B cell (primary cell): ENCODE measurements around the gene LRIF1. TPM values are rescaled to one million over a fixed set of nuclear protein-coding genes. Genes with fewer than 3 reads are reported as not detected.

Experiments
- ATAC-seq: fragments of 200-7000 bp; cut with Tn5 transposase; one replicate; pipeline ENCODE4 v1.10.0; 2021; ENCODE audit warnings: low read depth, mild to moderate bottlenecking, moderate number of reproducible peaks, moderate library complexity
- CTCF ChIA-PET: fragments of 350-600 bp; sonication (Branson Sonifier 250); formaldehyde crosslinking; loops from one replicate; lab custom pipeline; 2021; ENCODE audit warnings: antibody characterized with exemption, inconsistent platforms; lab: Charles Lee
- POLR2A ChIA-PET: fragments of 350-600 bp; sonication (Branson Sonifier 250); formaldehyde crosslinking; loops from one replicate; lab custom pipeline; 2021; ENCODE audit warnings: antibody characterized with exemption; lab: Charles Lee
- DNase-seq: peaks from one replicate; pipeline ENCODE4 v3.0.0; 2013
- H2AFZ ChIP-seq: 2 replicates; pipeline ENCODE4 v1.6.1; 2012; ENCODE audit warnings: mild to moderate bottlenecking, low read depth, low read length; ENCODE audit not compliant: insufficient read depth, poor library complexity, severe bottlenecking
- H3K27ac ChIP-seq, 2 donors: 1 replicate in 1 of 2; 2 replicates in 1 of 2; pipeline ENCODE4 v1.5.1; 2012 to 2013; ENCODE audit warnings: low read length in 2 of 2, mild to moderate bottlenecking in 2 of 2, moderate library complexity in 1 of 2
- H3K27me3 ChIP-seq, 4 experiments: fragments of 200-600 bp in 1 of 4; sonication (generic) in 1 of 4; replicated peaks in 1 of 4; 1 replicate in 2 of 4; 2 replicates in 2 of 4; pipeline versions ENCODE4 v1.6.1 to v1.7.0; 2013 to 2016; ENCODE audit warnings: low read length in 3 of 4, mild to moderate bottlenecking in 2 of 4, mixed read lengths in 1 of 4, moderate library complexity in 1 of 4; ENCODE audit not compliant: insufficient read depth in 4 of 4, control insufficient read depth in 3 of 4; ENCODE audit errors: control extremely low read depth in 1 of 4
- H3K36me3 ChIP-seq, 2 experiments: replicated peaks in 1 of 2; 1 replicate in 1 of 2; 2 replicates in 1 of 2; pipeline versions ENCODE4 v1.6.1 to v1.7.1; 2013; ENCODE audit warnings: low read length in 1 of 2; ENCODE audit not compliant: insufficient read depth in 2 of 2, control insufficient read depth in 1 of 2; ENCODE audit errors: control extremely low read depth in 1 of 2, extremely low read depth in 1 of 2
- H3K4me1 ChIP-seq, 2 donors: fragments of 200-600 bp in 1 of 2; sonication (generic) in 1 of 2; 1 replicate in 1 of 2; 2 replicates in 1 of 2; pipeline versions ENCODE4 v1.5.1 to v1.6.1; 2013 to 2017; ENCODE audit warnings: low read length in 2 of 2; ENCODE audit not compliant: control insufficient read depth in 2 of 2, insufficient read depth in 2 of 2
- H3K4me2 ChIP-seq: replicated peaks from 2 replicates; pipeline ENCODE3; 2012; ENCODE audit warnings: mild to moderate bottlenecking, low read depth, low read length; ENCODE audit not compliant: poor library complexity, severe bottlenecking
- H3K4me3 ChIP-seq, 5 experiments: fragments of 200-600 bp in 1 of 5; sonication (generic) in 1 of 5; 1 replicate in 3 of 5; 2 replicates in 2 of 5; pipeline versions ENCODE4 v1.5.1 to v1.7.0; 2011 to 2016; ENCODE audit warnings: low read length in 4 of 5, mild to moderate bottlenecking in 4 of 5, low read depth in 2 of 5, control low read depth in 1 of 5, moderate library complexity in 1 of 5; ENCODE audit not compliant: insufficient read depth in 1 of 5; ENCODE audit errors: control extremely low read depth in 1 of 5, extremely low read depth in 1 of 5
- H3K79me2 ChIP-seq: fragments of 200-600 bp; sonication (generic); one replicate; pipeline ENCODE4 v1.6.0; 2016; ENCODE audit warnings: low read length; ENCODE audit not compliant: control insufficient read depth, insufficient read depth
- H3K9ac ChIP-seq: fragments of 200-600 bp; sonication (generic); 2 replicates; pipeline ENCODE4 v1.6.1; 2017; ENCODE audit warnings: mild to moderate bottlenecking, low read length, moderate library complexity
- H3K9me3 ChIP-seq, 3 donors: one replicate each; pipeline versions ENCODE4 v1.6.1 to v1.7.1; 2013; ENCODE audit warnings: low read length in 2 of 3; ENCODE audit not compliant: control insufficient read depth in 2 of 3, insufficient read depth in 1 of 3; ENCODE audit errors: control extremely low read depth in 1 of 3
- H4K20me1 ChIP-seq: 2 replicates; pipeline ENCODE4 v1.6.0; 2012; ENCODE audit warnings: mild to moderate bottlenecking, low read length; ENCODE audit not compliant: insufficient read depth, control insufficient read depth, poor library complexity, severe bottlenecking
- H3K27ac Mint-ChIP-seq: one replicate; pipeline ENCODE4 v1.8.0; 2021; ENCODE audit warnings: mixed read lengths
- H3K27me3 Mint-ChIP-seq: one replicate; pipeline ENCODE4 v1.8.0; 2021; ENCODE audit warnings: mixed read lengths
- H3K4me1 Mint-ChIP-seq: one replicate; pipeline ENCODE4 v1.8.0; 2021; ENCODE audit warnings: mixed read lengths
- H3K4me3 Mint-ChIP-seq: one replicate; pipeline ENCODE4 v1.8.0; 2021; ENCODE audit warnings: mixed read lengths
- H3K9me3 Mint-ChIP-seq: one replicate; pipeline ENCODE4 v1.8.0; 2022; ENCODE audit warnings: mixed read lengths; ENCODE audit not compliant: insufficient read depth
- CTCF ChIP-seq: fragments of 200-600 bp; IDR thresholded peaks from one replicate; pipeline ENCODE4 v1.8.0; 2022; ENCODE audit warnings: antibody characterized with exemption, mild to moderate bottlenecking
- EZH2 ChIP-seq: IDR thresholded peaks from 2 replicates; pipeline ENCODE4 v1.6.1; 2012; ENCODE audit warnings: borderline replicate concordance, low read depth, mild to moderate bottlenecking, moderate library complexity, low read length; ENCODE audit not compliant: insufficient read depth, poor library complexity, severe bottlenecking
- WGBS: methylation state at CpG from one replicate; pipeline ENCODE4 v1.1.5; 2013; ENCODE audit warnings: missing lambda C conversion rate; ENCODE audit not compliant: insufficient coverage; 5-methylcytosine and 5-hydroxymethylcytosine counted together
- intact Hi-C: fragments of 100-400 bp; cut with micrococcal nuclease; formaldehyde crosslinking; loops from one replicate; pipeline ENCODE4 v1.10.0; 2022
- polyA plus RNA-seq: library from polyadenylated mRNA; depleted of rRNA; stranded (reverse); fragments of >200 nt; gene quantifications from 2 replicates; pipeline ENCODE4 v1.2.3, GENCODE V29; 2012
- total RNA-seq, 2 donors: library from RNA; stranded (reverse); fragments of 120-200 nt in 1 of 2; gene quantifications; 1 replicate in 1 of 2; 2 replicates in 1 of 2; pipeline versions ENCODE4 v1.2.3 to v1.2.4, GENCODE V29; 2013 to 2022

Gene LRIF1
- total and polyA plus RNA-seq, 2 donors (not counting 1 experiment from before 2014, with no cell fraction given) = 5.3 to 26.5 TPM

GRCh38 chr1:110928904-110929303 lies 34.8 kb downstream of the LRIF1 start:
- peaks cover 0 to 4% (median 3%) of the 10 kb centered on the region in 3 donors for H3K9me3 ChIP-seq
- no peaks in the 10 kb centered on the region for H3K27me3 Mint-ChIP-seq
- ATAC-seq (no peak), DNase-seq (no peak)
- H2AFZ ChIP-seq = no peak overlapping the region
- ChIA-PET CTCF (no interaction called here), POLR2A (no interaction called here)
- H3K4me1 ChIP-seq = peaks cover 0 to 5% of the 10 kb centered on the region in 2 donors
- H3K27ac Mint-ChIP-seq = no peak overlapping the region
- H3K27me3 ChIP-seq = peaks cover 0 to 6% (median 0%) of the 10 kb centered on the region in 4 experiments
- no CpG with 5 or more reads among the region's 2 CpGs for WGBS
- no peak overlapping the region for H3K9ac ChIP-seq
- H4K20me1 ChIP-seq = no peaks in the 10 kb centered on the region
- H3K27ac ChIP-seq = no peak overlapping the region
- no peak for TF ChIP-seq EZH2
- no peaks in the 10 kb centered on the region for H3K36me3 ChIP-seq
- peaks cover 14% of the 10 kb centered on the region for H3K9me3 Mint-ChIP-seq
- intact Hi-C loops = no loop called here
- no peak overlapping the region for H3K4me3 ChIP-seq
- no peaks in the 10 kb centered on the region for H3K79me2 ChIP-seq
- H3K4me1 Mint-ChIP-seq = peaks cover 6% of the 10 kb centered on the region
- H3K4me2 ChIP-seq = no peak overlapping the region
- no peak overlapping the region for H3K4me3 Mint-ChIP-seq

GRCh38 chr1:110928191-110928590 lies 35.5 kb downstream of the LRIF1 start:
- Mint-ChIP-seq H3K27ac (no peak overlapping the region), H3K27me3 (no peaks in the 10 kb centered on the region), H3K4me3 (no peak overlapping the region), H3K4me1 (peaks cover 6% of the 10 kb centered on the region), H3K9me3 (peaks cover 14% of the 10 kb centered on the region)
- H3K9me3 ChIP-seq = peaks cover 0 to 4% (median 3%) of the 10 kb centered on the region in 3 donors
- no peaks in the 10 kb centered on the region for H3K79me2 ChIP-seq
- no peak overlapping the region for H3K9ac ChIP-seq
- H3K4me1 ChIP-seq = peaks cover 0 to 5% of the 10 kb centered on the region in 2 donors
- no peak overlapping the region for H3K27ac ChIP-seq
- ChIA-PET CTCF (no interaction called here), POLR2A (no interaction called here)
- intact Hi-C loops = no loop called here
- TF ChIP-seq CTCF (no peak), EZH2 (no peak)
- no peak overlapping the region for H3K4me3 ChIP-seq
- H3K27me3 ChIP-seq = peaks cover 0 to 6% (median 0%) of the 10 kb centered on the region in 4 experiments
- no CpG with 5 or more reads among the region's 1 CpG for WGBS
- no peaks in the 10 kb centered on the region for H4K20me1 ChIP-seq
- DNase-seq (no peak), ATAC-seq (no peak)
- no peak overlapping the region for H2AFZ ChIP-seq
- no peaks in the 10 kb centered on the region for H3K36me3 ChIP-seq
- no peak overlapping the region for H3K4me2 ChIP-seq
